Gastrocnemius medialis (tissue), 4 donors: ENCODE results near the gene AK5.

Source experiments
- POLR2A ChIP-seq, 2 donors: fragments of 450-650 bp; IDR thresholded peaks; one replicate each; pipeline ENCODE4 v1.6.1; 2017; ENCODE audit warnings: antibody characterized with exemption in 2 of 2, mild to moderate bottlenecking in 2 of 2, moderate library complexity in 2 of 2
- TF ChIP-seq, protein P1 (sequence below), 5 experiments: fragments of 450-650 bp in 3 of 5; fragments of 200-600 bp in 2 of 5; sonication (generic) in 2 of 5; IDR thresholded peaks in 4 of 5; conservative IDR thresholded peaks in 1 of 5; 1 replicate in 4 of 5; 2 replicates in 1 of 5; pipeline ENCODE4 v1.5.1; 2016 to 2019; ENCODE audit warnings: antibody characterized with exemption in 5 of 5, mild to moderate bottlenecking in 3 of 5, moderate library complexity in 3 of 5

DNA sequence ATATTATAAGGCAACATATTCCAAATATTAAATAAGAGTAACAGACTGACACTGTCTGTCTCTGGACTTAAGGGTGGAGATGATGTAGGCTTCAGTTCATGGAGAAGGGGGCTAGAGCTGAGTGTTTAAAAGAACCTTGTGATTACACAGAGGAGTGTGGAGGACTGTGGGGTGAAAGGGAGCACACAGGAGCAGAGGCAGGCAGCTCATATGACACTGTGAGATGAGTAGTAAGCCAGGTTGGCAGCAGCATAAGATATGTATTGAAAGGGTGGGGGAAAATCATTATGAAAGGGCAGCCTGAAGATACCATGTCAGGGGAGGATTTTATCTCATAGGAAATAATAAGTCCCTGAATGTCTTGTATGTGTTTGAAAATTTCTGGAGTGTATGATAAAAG is 104.5 kb downstream of the AK5 start:
- TF ChIP-seq, protein P1, sequence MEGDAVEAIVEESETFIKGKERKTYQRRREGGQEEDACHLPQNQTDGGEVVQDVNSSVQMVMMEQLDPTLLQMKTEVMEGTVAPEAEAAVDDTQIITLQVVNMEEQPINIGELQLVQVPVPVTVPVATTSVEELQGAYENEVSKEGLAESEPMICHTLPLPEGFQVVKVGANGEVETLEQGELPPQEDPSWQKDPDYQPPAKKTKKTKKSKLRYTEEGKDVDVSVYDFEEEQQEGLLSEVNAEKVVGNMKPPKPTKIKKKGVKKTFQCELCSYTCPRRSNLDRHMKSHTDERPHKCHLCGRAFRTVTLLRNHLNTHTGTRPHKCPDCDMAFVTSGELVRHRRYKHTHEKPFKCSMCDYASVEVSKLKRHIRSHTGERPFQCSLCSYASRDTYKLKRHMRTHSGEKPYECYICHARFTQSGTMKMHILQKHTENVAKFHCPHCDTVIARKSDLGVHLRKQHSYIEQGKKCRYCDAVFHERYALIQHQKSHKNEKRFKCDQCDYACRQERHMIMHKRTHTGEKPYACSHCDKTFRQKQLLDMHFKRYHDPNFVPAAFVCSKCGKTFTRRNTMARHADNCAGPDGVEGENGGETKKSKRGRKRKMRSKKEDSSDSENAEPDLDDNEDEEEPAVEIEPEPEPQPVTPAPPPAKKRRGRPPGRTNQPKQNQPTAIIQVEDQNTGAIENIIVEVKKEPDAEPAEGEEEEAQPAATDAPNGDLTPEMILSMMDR (IDR thresholded peaks at IDR 0.05 in 4 of 5, conservative IDR thresholded peaks at IDR 0.05 in 1 of 5), result no peak
- TF ChIP-seq POLR2A (IDR thresholded peaks at IDR 0.05), result no peak
